AML-193 (cell line): ENCODE results near the gene MPP7.

ENCODE experiments used
- DNase-seq, 2 experiments: peaks; one replicate each; lab custom pipeline; 2025; lab: John Stamatoyannopoulos, UW

The MPP7 gene

GRCh38 chr10:28305553-28305952, 2.7 kb upstream of the MPP7 start:
- DNase-seq = no peak

GRCh38 chr10:28304032-28304571, 1.2 kb upstream of the MPP7 start:
- no peak for DNase-seq

- DNase-seq = no peak
These were observed 739 bp downstream of the MPP7 start for GRCh38 chr10:28302012-28302637.

- no peak for DNase-seq
These were observed 2.8 kb downstream of the MPP7 start for GRCh38 chr10:28300027-28300426.

GRCh38 chr10:28298951-28299350, 3.9 kb downstream of the MPP7 start:
- no peak for DNase-seq

GRCh38 chr10:28296023-28296422, 6.8 kb downstream of the MPP7 start:
- no peak for DNase-seq

- DNase-seq = no peak
These were observed 7.5 kb downstream of the MPP7 start for GRCh38 chr10:28295336-28295735.

GRCh38 chr10:28294809-28295208, 8.1 kb downstream of the MPP7 start:
- no peak for DNase-seq

- no peak for DNase-seq
These were observed 8.7 kb downstream of the MPP7 start for GRCh38 chr10:28294169-28294532.

- no peak for DNase-seq
These were observed 9.4 kb downstream of the MPP7 start for GRCh38 chr10:28293236-28294168.

- DNase-seq = no peak
These were observed 11.0 kb downstream of the MPP7 start for GRCh38 chr10:28291881-28292297.

- DNase-seq = no peak
These were observed 17.0 kb downstream of the MPP7 start for GRCh38 chr10:28285816-28286215.

GRCh38 chr10:28284126-28284525, 18.7 kb downstream of the MPP7 start:
- DNase-seq = no peak

- DNase-seq = no peak
These were observed 19.6 kb downstream of the MPP7 start for GRCh38 chr10:28283251-28283650.

- DNase-seq = no peak
These were observed 20.5 kb downstream of the MPP7 start for GRCh38 chr10:28282336-28282735.

GRCh38 chr10:28281726-28282315, 21.0 kb downstream of the MPP7 start:
- DNase-seq = no peak

GRCh38 chr10:28280652-28281051, 22.2 kb downstream of the MPP7 start:
- no peak for DNase-seq

GRCh38 chr10:28279878-28280277, 23.0 kb downstream of the MPP7 start:
- no peak for DNase-seq

- DNase-seq = no peak
These were observed 24.0 kb downstream of the MPP7 start for GRCh38 chr10:28278842-28279241.

- DNase-seq = no peak
These were observed 26.5 kb downstream of the MPP7 start for GRCh38 chr10:28276384-28276783.

- no peak for DNase-seq
These were observed 28.4 kb downstream of the MPP7 start for GRCh38 chr10:28274475-28274874.

- DNase-seq = no peak
These were observed 29.5 kb downstream of the MPP7 start for GRCh38 chr10:28273343-28273742.
